ENCODE results near the gene MAGED2.

DNA sequence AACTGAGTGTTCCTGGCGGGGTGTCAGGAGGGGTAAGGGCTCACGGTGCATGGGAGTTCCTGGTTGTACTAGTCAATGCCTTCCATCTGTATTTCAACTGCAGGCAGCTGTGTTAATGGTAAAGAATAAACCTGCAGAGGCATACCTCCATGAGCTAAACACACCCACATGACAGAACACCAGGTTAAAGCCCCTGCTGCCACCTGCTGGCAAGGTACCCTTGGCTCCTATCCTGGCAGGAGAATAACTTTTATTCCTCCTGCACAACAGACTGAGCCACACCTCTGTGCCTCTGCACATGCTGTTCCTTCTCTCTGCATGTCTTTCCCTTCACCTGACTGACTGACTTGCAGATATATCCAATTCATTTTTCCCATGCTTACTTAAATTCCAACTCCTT is 20.6 kb upstream of the MAGED2 start:
- no peak for TF ChIP-seq POLR2A (IDR thresholded peaks at IDR 0.05; ENCODE audit: low read depth, low read length)
- TF ChIP-seq, protein P1, sequence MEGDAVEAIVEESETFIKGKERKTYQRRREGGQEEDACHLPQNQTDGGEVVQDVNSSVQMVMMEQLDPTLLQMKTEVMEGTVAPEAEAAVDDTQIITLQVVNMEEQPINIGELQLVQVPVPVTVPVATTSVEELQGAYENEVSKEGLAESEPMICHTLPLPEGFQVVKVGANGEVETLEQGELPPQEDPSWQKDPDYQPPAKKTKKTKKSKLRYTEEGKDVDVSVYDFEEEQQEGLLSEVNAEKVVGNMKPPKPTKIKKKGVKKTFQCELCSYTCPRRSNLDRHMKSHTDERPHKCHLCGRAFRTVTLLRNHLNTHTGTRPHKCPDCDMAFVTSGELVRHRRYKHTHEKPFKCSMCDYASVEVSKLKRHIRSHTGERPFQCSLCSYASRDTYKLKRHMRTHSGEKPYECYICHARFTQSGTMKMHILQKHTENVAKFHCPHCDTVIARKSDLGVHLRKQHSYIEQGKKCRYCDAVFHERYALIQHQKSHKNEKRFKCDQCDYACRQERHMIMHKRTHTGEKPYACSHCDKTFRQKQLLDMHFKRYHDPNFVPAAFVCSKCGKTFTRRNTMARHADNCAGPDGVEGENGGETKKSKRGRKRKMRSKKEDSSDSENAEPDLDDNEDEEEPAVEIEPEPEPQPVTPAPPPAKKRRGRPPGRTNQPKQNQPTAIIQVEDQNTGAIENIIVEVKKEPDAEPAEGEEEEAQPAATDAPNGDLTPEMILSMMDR (IDR thresholded peaks at IDR 0.05 in 2 of 3, conservative IDR thresholded peaks at IDR 0.05 in 1 of 3; ENCODE audit: control insufficient read depth in 2 of 3, extremely low read depth in 1 of 3, insufficient read depth in 1 of 3, low read depth in 3 of 3, low read length in 3 of 3) = peak; percentile 20 to 42 (median 33); a peak in 3 of 6 replicates
- no peak for TF ChIP-seq ZNF207 (IDR thresholded peaks at IDR 0.05; ENCODE audit: borderline replicate concordance)
- no peak for TF ChIP-seq WRNIP1 (IDR thresholded peaks at IDR 0.05; ENCODE audit: borderline replicate concordance, low read depth, low read length)
- TF ChIP-seq, protein P2, sequence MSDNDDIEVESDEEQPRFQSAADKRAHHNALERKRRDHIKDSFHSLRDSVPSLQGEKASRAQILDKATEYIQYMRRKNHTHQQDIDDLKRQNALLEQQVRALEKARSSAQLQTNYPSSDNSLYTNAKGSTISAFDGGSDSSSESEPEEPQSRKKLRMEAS (IDR thresholded peaks at IDR 0.05; ENCODE audit: low read depth, low read length) = no peak
- TF ChIP-seq POLR2AphosphoS5 (IDR thresholded peaks at IDR 0.05; ENCODE audit: low read length) = no peak
- no peak for TF ChIP-seq MYC (IDR thresholded peaks at IDR 0.05; ENCODE audit: insufficient read depth, insufficient read length, insufficient replicate concordance, low read length, severe bottlenecking)

All from GM12878 (cell line).